GM18867 (cell line): ENCODE measurements around the gene TRIM69.
"Not testable (repeated sequence)": the region's sequence is repeated elsewhere in the genome, so short reads cannot be mapped to it uniquely, and the experiment has no call there.

Source experiments
- ATAC-seq: cut with Tn5 transposase; IDR thresholded peaks from one replicate; pipeline ENCODE4 v1.9.1; 2021; ENCODE audit warnings: mild to moderate bottlenecking, moderate library complexity; ENCODE audit not compliant: unreplicated experiment

The TRIM69 gene

DNA sequence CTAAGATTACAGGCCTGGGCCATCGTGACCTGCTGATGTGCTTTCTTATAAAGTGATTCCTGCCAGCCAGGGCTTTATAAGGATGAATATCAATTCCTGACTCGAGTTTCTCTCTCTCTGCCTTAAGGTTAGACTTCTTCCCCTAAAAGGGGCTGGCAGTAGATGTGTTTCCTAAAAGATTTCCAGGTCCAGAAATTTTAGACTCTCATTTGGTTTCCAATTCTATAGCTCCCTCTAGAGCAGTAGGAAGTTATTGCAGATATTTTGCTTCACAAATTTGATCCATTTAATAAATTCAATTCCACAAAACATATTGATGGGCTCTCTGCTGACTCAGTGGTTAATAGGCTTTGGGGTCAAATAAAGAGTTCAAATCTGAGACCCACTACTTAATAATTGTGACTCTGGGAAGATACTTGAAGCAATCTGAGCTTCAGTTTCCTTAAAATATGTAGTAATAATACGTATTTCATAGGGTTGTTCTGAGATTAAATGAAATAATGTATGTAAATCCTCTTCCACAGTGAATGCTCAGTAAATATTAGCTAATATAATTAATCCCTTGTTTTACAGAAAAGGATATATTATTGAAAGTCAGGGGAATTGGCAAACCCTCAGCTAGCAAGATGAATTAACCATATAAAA, 2.1 kb downstream of the TRIM69 start:
- ATAC-seq = no peak

DNA sequence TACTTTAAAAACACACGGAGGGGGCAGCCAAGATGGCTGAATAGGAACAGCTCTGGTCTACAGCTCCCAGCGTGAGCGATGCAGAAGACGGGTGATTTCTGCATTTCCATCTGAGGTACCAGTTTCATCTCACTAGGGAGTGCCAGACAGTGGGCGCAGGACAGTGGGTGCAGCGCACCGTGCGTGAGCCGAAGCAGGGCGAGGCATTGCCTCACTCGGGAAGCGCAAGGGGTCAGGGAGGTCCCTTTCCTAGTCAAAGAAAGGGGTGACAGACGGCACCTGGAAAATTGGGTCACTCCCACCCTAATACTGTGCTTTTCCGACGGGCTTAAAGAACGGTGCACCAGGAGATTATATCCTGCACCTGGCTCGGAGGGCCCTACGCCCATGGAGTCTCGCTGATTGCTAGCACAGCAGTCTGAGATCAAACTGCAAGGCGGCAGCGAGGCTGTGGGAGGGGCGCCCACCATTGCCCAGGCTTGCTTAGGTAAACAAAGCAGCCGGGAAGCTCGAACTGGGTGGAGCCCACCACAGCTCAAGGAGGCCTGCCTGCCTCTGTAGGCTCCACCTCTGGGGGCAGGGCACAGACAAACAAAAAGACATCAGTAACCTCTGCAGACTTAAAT, 3.0 kb downstream of the TRIM69 start:
- not testable (repeated sequence) for ATAC-seq

DNA sequence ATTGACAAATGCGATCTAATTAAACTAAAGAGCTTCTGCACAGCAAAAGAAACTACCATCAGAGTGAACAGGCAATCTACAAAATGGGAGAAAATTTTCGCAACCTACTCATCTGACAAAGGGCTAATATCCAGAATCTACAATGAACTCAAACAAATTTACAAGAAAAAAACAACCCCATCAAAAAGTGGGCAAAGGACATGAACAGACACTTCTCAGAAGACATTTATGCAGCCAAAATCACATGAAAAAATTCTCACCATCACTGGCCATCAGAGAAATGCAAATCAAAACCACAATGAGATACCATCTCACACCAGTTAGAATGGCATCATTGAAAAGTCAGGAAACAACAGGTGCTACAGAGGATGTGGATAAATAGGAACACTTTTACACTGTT, 7.1 kb downstream of the TRIM69 start:
- not testable (repeated sequence) for ATAC-seq

DNA sequence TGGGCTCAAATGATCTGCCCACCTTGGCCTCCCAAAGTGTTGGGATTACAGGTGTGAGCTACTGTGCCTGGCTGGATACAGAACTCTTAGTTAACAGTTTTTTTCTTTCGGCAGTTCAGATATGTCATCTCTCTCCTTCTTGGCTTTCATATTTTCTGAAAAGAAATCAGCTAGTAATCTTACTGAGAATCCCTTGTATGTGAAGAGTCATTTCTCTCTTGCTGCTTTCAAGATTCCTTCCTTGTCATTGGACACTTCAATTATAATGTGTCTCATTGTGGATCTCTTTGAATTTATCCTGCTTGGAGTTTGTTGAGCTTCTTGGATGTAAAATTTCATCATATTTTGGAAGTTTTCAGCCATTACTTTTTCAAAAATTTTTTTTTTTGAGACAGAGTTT, 17.0 kb downstream of the TRIM69 start:
- ATAC-seq = no peak

DNA sequence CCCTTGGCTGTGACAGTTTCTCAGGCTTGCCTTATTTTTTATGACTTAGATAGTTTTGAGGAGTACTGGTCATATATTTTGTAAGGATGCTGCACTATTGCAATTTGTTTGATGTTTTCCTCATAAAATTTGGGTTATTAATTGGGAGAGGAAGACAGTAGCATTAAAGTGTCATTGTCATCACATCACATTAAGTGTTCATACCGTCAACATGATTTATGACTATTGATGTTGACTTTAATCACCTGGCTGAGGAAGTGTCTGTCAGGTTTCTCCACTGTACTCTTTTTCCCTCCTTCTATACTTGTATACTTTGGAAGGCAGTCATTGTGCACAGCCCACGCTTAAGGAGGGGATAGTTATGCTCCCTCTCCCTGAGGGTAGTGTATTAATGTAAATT, 26.9 kb downstream of the TRIM69 start:
- ATAC-seq = no peak

DNA sequence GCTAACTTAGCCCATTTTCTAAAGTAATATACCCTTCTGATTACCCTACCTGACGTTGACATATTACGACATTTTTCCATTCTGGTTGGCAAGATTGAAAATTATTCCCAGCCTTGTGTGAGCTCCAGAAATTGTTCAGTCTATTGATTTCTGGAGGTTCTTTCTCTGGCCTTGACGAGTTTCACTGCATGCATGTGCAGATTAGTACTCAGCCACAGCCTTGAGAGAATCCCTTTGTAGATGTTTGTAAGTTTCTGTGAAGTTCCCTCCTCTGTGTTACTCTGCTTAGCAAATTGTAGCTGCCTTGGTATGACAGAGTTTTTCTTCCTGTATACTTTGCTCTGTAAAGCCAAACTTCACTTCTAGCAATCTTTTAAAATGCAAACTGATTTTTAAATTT, 27.5 kb downstream of the TRIM69 start:
- ATAC-seq = no peak

DNA sequence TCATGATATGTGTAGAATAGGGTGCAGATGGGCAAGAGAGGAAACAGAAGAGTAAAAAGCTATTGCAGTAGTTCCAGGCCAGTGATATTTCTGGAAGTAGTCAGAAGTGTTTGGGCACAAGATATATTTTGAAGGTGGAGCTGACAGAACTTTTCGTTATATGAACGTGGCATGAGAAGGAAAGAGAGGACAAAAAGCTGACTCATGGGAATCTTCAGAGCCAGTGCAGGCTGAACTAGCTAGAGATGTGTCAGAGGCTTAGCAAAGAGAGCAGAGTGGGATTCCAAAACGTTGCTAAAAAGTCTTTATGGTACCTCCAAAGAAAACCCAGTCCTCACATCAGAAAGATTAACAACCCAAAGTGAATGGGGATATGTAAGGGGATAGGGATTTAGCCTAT, 28.7 kb downstream of the TRIM69 start:
- ATAC-seq = no peak

DNA sequence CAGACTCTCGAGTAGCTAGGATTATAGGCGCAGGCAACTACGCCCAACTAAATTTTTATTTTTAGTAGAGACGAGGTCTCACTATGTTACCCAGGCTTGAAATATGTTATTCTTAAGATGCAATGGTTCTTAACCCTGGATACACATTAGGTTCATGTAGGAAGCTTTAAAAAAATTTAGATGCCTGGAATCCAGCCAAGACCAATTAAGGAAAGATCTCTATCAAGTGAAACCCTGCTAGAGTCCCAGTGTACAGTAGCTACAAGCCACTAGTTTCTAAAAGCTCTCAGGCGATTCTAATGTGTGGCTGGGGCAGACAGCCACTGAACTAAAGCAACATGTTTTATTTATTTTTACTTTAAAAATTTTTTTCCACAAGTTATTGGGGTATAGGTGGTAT, 33.2 kb downstream of the TRIM69 start:
- no peak for ATAC-seq

DNA sequence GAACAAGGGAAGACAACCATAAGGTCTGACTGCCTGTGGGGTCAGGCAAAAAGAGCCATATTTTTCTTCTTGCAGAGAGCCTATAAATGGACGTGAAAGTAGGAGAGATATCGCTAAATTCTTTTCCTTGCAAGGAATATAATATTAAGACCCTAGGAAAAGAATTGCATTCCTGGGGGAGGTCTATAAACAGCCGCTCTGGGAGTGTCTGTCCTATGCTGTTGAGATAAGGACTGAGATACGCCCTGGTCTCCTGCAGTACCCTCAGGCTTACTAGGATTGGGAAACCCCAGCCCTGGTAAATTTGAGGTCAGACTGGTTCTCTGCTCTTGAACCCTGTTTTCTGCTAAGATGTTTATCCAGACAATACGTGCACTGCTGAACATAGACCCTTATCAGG, 34.4 kb downstream of the TRIM69 start:
- ATAC-seq = not testable (repeated sequence)

DNA sequence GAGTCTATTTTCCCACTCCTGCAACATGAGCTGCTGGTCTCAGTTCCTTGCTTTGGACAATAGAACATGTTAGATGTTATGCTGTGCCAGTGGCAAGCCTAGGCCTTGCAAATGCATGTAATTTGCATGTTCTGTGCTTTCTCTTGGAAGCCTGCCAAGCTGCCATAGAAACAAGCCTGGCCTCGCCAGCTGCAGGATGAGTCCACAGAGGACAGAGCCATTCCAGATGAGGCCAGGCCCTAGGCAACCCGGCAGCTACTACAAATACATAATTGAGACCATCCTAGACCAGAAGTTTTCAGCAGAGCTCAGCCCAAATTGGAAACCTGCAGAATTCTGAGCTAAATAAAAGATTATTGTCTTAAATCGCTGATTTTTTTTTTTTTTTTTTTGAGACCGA, 39.6 kb downstream of the TRIM69 start:
- no peak for ATAC-seq

DNA sequence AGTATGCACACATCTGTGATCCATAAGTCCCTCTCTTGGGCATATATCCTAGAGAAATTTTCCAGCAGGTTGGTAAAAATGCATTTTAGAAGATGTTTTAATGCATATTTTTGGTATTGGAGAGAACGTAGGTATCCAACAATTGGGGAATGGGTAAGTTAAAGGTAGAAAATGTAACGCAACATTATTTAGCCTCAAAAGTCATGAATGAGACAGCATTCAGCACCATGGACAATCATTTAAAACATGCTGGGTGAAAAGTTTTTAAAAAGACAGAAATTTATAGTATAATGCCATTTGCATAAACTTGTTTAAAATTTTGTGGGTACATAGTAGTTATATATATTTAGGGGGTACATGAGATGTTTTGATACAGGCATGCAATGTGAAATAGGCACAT, 43.4 kb downstream of the TRIM69 start:
- ATAC-seq = no peak

DNA sequence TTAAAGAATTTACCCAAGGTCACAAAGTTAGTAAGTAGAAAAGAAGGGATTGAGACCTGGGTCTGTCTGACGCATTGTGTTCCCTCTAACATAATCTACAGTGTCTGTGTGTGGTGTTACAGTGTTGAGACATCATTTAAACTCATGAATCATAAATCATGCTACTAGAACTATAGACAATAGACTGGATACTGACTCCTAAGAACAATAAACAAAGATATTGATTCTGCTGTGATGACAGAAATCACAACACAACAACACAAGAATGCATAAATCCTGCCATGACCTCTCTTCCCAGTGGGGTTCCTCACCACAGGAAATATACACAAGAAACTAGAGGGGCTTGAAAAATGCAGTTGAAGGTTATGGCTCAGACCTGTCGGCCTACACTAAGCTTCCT, 44.3 kb downstream of the TRIM69 start:
- no peak for ATAC-seq

DNA sequence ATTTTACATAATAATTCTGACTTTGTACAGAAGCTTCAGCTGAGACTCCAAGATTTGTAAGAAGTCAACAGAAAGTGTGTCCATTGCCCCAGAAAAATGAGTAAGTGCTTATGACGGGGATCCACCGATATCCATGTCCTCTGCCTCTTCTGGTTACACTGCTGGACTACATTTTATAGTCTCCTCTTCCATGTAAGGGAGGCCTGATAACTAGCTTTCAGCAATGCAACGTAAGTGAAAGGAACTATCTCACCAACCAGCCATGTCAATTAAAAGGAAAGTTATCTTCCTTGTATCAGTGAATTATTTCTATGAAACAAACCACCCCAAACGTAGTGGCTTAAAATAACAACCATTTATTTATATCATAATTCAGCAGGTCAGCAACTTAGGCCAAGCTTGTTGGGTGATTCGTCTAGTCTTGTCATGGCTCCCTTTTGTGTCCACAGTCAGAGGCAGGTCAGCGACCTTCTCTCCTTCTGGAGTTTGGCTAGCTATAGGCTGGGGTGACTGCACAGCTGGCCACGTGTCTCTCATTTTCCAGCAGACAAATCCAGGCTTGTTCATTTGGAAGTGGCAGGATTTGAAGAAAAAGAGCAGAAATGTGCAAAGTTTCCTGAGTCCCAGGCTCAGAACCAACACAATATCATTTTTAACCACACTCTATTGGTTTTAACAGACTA, 44.9 kb downstream of the TRIM69 start:
- no peak for ATAC-seq

DNA sequence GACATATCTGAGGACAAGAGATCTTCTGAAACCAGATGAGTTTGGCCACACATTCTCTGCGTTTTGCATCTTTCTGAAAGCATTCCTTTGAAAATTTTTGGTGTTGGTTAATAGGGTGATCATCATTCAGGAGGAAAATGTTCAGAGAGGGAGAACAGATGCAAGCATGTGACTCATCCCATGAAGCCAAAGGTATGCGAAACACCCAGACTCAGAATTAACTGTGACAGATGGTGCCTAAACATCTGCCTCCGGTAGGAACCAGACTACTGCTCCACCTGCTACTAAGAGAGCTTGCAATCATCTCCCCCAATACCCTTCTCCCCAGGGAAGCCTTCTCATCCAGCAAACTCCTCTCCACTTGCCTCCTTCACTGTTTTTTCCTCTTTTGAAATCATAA, 46.2 kb downstream of the TRIM69 start:
- no peak for ATAC-seq

DNA sequence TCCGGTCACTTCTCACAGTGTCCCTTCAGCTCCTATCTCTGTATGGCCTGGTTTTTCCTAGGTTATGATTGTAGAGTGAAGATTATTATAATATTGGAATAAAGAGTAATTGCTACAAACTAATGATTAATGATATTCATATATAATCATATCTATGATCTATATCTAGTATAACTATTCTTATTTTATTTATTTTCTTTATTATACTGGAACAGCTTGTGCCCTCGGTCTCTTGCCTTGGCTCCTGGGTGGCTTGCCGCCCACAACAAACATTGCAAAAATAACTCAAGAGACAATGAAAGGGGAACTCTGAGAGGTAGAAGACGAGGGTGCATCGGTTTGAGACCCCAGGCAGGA, 48.6 kb downstream of the TRIM69 start:
- not testable (repeated sequence) for ATAC-seq

DNA sequence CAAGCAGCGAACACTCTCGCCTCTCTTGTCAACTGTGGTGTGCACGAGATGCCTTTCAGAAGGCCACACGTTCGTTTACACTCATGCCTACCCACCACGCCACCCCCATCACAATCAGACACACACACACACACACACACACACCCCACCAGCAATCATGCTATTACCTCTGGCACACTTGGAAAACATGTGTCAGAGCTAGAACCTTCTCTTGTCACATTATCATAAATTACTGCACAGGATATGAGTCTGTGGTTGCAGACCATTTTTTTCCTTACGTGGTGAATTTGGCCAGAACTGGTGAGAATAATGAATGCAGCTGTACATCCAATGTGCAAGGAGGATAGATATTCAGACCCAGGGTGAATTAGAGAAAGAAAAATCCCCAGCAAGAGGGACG, 52.4 kb downstream of the TRIM69 start:
- no peak for ATAC-seq

DNA sequence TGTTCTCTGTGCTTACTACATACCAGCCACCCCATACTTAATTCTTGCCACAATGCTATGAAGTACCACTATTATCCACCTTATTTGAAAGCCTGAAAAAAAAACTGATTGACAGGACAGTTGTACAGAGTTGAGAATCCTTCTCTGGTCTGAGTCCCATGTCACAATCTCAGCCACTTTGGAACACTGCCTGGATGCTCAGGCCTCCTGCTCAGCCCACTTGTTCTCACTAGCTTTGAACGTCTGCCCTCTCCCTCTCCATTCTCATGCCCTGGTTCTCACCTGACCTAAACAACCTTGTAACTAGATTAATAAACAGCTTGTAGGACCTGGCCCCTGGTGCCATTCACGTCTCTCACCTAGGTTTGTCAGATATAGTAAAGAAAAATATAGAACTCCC, 53.9 kb downstream of the TRIM69 start:
- no peak for ATAC-seq

DNA sequence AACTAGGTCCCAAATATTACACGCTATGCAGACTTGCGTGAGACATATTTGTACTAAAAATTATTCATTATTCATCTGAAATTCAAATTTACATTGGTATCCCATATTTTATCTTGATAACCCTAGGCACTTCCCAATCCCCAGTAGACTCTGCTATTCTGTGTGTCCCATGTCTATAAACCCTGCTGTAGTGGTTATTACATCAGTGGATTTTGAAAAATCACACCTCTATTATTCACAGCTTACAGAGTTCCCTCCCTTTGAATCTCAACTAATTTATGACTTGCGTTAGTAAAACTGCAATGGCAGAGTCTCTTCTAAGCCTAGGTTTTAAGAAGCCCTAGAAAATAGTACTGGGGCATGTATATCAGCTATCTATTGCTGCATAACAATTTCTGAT, 54.3 kb downstream of the TRIM69 start:
- no peak for ATAC-seq

DNA sequence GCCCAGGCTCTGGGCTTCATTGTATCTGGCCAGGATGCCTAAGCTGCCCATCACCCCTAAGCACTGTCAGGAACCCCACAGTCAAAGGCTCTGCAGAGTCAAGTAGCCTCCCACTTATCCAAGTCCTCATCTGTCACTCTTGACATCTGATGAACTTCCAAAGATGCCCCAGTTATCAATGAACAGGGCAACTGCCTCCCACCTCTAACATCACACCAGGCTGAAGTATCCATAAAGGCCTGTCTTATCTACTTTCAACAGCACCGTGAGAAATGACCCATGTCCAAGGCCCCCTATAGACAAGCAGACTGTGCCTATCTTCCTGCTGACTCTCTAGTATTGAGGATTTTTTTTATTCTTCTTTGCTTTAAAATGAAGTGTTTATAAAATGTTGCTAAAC, 56.4 kb downstream of the TRIM69 start:
- ATAC-seq = no peak

DNA sequence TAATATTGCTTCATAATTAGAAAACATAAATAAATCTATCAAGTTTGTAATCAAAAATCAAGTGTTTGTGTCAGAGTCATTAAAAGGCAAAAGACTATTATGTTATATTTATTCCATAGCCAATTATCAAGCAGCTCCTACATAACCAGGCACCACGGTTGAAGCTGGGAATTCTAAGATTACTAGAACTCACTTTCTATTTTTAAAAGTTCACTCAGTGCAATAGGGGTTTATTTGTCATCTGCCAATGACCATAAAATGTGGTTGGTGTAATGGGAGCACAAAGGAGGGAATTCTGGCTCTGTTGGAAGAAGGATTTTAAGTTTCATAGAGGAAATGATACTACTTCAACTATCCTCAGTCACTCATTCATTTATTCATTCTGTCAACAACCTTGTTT, 57.7 kb downstream of the TRIM69 start:
- ATAC-seq = no peak

DNA sequence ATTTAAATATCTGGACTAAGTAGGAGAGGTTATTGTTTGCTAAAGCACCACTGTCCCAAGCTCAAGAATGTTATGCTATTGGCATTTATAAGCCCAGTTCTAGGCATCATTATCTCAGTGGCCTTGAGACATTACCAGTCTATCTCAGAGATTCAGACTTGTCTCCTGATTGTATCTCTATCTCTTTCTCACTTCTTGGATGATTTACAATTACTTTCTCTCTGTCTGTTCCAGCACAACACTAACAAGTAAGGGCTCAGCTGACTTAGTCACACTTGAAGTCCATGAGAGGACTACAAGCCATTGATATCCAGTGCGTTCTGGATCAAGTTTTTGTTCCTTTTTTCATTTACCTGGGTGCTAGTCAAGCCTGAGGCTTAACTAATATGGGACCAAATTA, 60.2 kb downstream of the TRIM69 start:
- no peak for ATAC-seq

DNA sequence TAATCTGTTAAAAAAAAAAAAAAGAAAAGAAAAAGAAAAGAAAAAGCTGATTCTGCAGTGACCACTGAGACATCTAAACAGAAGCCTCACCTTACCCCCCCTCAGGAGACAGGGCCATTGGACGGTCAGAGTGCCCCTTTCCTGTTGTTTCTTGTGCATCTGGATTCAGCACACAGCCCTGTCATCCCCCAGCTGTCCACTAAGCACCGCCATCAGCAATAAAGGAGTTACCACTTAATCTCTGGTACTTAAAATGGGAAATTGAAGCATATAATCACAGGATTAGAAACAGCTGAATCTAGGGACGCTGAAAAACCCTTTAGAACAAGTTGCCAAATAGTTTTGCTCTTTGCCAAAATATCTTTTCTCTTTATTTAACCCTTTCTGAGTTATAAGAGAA, 62.5 kb downstream of the TRIM69 start:
- no peak for ATAC-seq

DNA sequence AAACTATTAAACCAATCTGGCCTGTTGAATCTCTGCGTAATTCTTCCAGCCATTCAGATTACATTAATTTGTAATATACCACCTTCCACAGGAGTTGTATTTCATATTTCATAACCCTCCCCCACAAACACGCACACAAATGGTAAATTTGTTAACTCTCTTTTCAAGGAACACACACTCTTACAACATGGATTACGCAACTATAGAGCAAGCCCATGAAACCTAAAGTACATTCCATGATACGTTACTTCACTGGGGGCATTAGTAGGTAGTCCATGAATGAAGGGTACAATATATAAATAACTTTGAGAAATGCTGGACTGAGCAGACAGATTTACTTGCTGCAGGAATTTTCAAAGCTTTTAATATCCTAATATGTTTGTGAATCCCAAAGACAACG, 65.0 kb downstream of the TRIM69 start:
- no peak for ATAC-seq
